HG02840 (cell line): Measurements from ENCODE around the gene BBX.
"Not testable (repeated sequence)": the region's sequence is repeated elsewhere in the genome, so short reads cannot be mapped to it uniquely, and the experiment has no call there.

ENCODE experiments used
- ATAC-seq: cut with Tn5 transposase; IDR thresholded peaks from one replicate; pipeline ENCODE4 v1.9.1; 2021; ENCODE audit warnings: mild to moderate bottlenecking, moderate library complexity, moderate number of reproducible peaks; ENCODE audit not compliant: unreplicated experiment, low FRiP score

The BBX gene

DNA sequence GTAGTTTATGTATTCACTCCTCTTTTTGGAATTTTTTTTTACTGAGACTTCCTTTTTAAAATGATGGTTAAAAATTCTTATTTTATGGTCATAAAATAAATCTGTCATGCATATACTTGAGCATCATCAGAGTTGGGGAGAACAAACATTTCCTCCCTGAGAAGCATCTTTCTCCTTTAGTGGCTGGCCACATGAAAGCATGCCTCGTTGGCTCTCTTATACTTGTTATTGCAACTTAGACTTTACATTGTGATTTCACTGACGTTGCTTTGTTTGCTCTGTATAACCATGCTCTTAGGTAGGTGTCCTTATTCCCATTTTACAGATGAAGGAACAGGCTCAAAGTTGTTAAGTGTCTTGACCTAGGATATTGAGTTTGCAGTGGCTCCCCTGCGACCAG, 18.1 kb downstream of the BBX start:
- ATAC-seq: no peak

DNA sequence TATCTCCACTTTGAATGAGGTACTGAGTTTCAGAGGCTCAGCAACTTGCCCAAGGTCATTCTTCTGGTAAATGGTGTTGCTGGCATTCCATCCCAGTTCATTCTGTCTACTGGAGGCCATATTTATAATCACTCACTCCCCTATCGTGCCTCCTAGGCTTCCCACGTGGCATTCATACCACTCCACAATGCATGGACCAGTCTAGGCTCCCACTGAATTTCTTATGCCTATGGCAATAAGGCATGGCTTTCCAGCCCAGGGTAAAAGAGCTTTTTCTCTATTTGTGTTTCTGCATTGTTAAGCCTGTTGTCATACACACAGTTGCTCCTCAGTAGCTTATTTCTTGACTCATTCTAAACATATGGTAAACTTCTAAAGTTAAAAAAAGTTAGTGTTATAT, 19.9 kb downstream of the BBX start:
- ATAC-seq: no peak

DNA sequence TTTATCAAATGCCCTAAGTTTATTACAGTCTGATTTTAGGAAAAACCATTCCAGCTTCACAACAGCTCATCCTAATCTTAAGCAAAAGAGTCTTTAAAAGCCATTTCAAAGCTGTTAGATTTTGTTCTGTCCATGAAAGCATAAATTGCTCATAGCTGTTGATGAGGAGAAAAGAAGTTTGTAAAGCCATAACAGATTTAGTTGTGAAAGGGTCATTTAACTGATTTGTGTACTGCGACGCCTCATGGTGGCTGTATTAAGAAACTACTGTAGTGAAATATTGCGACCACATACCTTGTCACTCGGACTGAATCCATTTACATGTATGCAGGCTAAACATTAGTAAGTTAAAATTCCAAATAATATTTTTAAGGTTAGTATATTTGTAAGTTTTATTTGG, 20.9 kb downstream of the BBX start:
- no peak for ATAC-seq

DNA sequence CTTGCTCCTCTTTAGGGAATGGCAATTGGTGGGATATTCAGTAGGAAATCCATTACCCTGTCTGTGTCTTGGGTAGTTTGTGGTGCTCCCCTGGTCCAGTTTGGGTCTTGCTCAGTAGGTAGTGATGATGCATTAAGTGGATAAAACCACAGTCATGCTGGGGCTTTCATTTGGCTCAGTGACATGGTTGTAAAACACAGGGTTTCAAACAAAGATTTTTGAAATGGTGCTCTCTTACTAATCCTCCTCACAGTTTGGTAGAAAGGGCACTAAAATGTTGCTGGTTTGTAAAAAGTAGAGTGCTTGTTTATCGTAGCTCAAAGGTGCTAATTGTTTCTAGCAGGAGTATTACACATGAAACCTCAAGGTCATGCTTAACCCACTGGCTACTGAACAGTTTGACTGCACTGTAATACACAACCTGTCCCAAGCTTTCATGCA, 22.9 kb downstream of the BBX start:
- no peak for ATAC-seq

DNA sequence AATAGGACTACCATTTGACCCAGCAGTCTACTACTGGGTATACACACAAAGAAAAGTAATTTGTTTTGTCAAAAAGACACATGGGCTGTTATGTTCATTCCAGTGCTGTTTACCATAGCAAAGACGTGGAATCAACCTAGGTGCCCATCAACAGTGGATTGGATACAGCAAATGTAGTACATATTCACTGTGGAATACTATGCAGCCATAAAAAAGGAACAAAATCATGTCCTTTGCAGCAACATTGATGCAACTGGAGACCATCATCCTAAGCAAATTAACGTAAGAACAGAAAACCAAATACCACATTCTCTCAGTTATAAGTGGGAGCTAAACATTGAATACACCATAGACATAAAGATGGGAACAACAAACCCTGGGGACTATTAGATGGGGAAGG, 25.8 kb downstream of the BBX start:
- ATAC-seq: no peak

DNA sequence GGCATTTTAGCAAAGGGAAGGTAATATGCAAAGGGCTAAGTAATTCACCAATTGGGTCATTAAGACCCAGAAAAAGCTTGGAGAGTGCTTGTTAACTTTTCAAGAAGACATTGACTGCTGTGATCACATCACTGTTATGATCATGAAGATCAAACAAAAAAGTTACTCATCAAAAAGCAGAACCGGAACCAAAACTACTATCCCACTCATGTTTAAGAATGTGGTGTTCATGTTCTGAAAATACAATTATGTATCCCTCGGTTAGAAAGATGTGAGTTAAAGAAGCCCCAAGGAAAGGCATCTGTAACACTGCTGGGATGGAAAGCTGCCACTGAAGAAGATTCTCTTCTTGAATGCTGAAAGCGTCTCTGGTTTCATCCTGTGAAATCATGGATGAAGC, 32.6 kb downstream of the BBX start:
- no peak for ATAC-seq

DNA sequence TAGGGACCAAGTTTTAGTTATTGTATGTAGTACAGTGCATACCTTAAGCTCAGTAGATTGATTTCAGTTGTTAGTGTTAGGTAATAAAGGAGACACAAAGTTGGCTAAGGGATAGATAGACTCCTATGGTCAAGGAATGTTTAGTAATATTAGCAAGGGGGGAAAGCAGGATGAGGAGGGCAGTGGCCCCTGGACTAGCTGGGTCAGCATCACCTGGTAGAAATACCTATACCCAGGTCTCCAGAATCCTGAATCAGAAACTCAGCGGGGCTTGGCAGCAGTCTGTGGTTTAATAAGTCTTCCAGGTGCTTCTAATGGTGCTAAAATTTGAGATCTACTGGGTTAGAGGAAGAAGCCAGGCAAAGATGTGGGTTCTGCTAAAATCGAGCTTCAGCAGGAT, 35.0 kb downstream of the BBX start:
- ATAC-seq: no peak

DNA sequence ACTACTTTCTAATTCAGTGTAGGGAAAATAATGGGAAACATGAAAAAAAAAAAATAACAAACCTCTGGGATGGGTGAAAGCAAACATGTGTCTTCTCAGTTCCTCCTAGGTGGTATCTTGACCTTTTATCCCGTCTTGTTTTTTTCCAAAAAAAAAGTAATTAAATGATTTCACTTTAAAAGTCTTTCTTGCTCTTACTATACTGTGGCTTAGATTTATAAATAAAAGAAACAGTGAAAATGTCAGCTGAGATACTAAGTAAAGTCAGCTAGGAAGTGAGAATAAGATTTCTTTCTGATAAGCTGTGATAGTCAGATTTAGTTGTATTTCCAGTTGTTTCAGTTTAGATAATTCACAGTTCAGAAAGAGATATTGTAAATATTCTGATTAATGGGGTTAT, 37.4 kb downstream of the BBX start:
- ATAC-seq: no peak

DNA sequence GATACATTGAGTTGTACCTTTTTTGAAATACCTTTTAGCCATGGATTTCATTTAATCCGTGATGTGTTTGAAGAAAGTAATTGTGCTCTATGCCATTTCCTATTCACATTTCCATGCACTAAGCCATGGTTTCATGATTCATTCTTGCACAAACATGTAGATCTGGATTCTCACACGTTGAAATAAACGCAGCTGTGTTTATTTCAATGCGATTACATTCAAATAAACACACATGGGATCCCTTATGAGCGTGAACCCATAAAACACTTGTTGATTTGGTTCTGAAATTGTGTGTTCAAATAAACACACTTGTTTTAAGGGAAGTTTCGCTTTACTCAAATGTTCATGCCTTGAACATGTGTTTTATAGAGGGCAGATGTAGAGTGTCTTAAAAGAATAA, 39.2 kb downstream of the BBX start:
- ATAC-seq: no peak

DNA sequence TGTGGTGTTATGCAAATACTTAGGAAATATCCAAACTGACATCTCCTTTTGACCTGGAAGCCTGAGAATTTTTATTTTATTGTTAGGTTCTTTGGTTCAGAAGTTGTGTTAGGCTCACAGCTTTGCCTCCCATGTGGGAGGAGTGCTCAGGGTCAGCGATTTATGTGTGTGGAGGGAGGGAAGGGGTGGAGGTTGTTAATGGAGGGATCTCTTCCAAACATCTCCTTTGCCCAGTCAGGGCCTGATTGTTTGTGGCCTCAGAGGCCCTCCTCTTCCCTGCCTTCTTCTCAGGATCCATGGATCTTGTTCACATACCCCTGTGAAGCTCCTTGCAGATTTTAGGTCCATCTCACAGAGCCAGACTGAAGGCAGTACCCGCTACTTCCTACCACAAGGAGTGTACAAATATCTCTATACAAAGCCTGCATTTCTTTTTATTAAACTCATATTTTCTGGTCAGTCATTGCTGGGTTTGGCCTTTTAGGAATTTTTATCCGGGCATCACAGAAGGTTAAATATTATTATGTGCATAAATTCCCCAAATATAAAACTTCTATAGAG, 40.3 kb downstream of the BBX start:
- no peak for ATAC-seq

DNA sequence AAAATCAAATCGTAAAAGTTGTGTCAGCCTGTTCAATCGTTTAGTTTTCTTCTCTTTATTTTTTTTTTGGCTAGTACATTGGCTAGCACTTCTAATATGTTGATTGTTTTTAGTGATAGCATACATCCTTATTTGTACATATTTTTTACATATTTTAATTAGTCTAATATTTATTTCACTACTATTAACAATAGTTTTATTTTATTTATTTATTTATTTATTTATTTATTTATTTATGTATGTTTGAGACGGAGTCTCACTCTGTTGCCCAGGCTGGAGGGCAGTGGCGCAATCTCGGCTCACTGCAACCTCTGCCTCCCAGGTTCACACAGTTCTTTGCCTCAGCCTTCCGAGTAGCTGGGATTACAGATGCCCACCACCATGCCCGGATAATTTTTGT, 42.5 kb downstream of the BBX start:
- ATAC-seq: not testable (repeated sequence)

DNA sequence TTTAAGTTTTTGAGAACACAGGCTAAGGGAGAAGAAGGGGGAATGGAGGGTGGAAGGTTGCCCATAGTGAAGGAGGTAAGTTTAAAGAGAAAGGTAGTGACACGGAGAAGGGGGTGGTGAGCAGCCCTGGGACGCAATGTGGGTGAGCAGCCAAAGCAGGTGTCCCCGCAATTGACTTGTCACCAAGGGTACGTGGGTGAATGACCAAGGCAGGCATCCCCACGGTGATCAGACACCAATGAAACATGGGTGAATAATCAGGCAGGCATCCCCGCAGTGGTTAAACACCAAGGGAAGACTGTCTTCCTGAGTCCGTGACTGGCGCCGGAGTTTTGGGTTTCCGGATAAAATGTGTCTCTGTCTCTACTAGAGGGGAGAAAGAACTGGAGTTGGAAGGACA, 48.3 kb downstream of the BBX start:
- not testable (repeated sequence) for ATAC-seq

DNA sequence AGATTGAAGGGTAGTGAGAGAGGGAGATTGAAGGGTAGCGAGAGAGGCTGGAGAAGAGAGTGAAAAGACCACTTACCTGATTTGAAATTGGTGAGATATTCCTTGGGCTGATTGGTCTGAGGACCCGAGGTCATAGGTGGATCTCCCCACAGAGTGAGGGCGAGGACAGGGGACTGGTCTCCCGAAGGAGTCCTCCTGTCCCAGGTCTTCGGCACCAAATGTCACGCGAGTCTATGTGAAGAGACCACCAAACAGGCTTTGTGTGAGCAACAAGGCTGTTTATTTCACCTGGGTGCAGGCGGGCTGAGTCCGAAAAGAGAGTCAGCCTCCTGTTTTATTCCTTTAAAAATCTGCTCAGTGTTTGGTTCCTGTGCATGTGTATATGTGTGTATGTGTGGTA, 48.7 kb downstream of the BBX start:
- ATAC-seq: not testable (repeated sequence)

DNA sequence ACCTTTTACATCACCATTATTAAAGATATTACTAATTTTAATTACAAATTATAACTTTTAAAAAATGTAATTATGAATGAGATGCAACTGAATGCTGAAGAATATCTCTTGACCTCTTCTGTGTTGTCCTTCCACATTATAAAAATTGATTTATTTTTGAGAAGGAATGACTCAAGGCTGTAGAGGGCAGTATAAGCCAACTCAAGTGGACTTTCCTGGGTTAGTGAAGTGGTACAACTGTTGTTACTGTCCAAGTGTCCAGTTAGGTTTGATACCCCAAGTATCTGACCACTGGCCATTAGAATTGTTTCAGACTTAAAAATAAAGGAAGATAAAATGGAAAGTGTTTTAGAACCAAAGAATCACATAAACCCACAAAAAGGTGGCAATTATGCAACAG, 51.9 kb downstream of the BBX start:
- ATAC-seq: no peak

DNA sequence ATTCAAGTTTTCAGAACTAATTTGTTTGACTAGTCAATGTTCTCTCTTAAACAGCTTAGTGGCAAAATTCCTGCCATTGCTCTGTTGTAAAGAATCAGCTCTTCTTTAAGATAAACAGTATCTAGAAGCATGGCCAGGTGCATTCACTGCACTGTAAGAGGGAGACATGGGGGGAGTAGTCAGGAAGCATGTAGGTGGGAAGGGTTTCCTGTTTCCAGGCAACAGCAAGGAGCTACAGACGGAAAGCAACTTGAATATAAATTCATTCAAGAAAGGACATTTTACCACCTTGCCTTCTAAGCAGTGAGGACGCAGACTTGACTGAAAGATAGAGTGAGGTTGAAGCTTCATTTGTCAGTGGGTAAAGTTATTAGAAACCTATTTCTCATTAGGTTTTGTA, 55.3 kb downstream of the BBX start:
- ATAC-seq: no peak

DNA sequence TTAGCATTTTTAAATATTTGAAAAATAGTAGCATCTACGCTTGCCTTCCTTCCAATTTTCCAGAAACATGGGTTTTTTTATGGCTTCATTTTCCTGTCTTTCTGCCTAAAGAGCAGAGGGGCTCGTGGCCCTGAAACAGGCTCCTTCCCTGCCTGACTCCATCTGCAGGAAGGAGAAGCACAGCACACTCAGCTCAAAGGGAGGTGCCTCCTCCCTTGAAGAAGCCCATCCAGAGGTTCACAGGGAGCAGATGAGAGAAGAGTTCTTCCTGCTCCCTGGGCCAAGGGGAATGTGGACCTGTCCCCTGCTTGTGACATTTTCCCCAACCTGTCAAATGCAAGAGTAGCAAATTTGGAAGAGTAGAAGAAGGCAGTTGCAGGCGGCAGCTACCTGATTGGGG, 55.8 kb downstream of the BBX start:
- ATAC-seq: no peak

DNA sequence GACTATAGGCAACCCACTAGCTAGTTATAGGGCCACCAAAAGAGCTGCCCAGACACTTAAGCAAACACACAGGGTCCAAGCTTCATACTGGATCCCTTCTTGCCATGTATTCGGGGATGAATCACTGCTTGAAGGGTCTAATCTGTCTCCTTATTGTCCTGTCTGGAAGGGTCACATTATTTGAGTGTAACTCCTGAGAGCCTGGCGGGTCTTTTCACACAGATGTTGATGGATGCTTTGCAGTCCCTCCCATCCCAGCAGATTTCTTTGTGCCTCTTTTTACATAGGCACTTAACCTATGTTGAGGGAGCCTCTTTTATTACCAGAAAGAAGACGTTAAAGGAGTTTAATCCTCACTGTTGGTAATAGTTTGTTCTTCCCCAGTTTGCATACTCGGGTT, 56.6 kb downstream of the BBX start:
- no peak for ATAC-seq

DNA sequence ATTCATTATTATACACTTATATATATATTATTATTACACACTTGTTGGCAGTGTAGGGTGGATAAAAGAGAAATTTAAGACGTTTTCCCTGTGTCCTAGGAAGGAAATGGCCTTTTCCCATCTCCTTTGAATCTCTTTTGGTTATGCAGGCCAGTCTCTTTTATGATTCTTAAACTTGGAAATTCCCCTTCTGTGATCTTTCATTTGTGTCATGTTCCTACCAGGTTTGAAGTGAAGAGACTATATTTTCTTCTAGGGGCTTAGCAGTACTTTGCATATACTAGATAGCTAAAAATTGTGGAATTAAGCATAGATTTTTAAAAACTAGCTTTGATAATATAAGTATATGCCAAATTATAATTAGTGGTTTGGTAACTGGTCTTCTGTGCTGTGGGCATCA, 58.5 kb downstream of the BBX start:
- no peak for ATAC-seq

DNA sequence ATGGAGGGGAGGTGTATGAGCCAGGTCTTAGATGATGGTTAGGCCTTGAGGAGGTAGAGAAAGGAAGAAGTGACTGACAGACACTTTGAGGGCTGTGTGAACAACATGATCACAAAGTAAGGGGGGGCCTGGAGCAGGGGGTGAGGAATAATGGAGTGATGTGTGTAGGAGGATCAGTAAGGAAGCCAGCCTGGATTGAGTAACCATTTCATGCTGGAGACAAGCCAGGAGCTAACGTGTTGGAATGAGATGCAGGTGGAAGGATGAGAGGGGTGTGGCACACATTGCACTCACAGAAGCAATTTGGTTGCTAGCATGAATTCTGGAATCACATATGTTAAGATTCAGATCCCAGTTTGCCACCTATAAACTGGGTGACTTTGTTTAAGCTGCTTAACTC, 65.5 kb downstream of the BBX start:
- no peak for ATAC-seq

DNA sequence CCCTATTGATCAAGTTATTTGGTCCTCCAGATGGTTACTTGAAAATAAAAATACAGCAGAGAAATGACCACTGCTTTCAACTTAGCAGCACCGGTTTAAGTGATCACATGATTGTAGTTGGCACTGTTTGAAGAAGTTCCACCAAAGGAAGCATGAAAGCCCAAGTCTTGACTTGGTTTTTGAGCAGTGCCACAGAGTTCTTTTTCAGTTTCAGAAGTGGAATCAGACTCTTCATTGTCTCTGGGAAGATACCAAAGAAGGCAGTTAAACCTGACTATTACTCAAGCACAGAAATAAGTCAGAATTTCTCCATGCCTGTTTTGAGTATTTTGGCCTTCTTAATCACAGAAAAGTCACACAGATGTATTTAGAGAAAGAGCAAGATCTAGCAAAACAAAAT, 66.7 kb downstream of the BBX start:
- no peak for ATAC-seq

DNA sequence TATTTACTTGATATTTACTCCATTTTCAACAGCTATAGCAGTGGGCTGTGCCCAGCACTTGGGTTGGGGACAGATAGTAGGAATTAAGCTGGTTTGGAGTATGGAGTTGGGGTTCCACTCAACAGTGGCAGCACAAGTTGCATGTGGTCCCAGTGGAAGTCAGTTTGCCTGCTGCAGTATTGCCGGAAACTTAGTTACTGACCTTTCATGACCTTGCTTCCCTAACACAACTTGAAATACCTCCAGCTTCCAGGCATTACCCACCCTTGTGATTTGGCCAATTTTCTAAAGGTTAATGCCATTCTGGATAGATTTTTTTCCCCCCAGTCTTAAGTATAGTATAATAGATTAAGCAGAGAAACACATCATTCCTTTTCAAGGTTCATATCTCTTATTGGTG, 68.0 kb downstream of the BBX start:
- no peak for ATAC-seq

DNA sequence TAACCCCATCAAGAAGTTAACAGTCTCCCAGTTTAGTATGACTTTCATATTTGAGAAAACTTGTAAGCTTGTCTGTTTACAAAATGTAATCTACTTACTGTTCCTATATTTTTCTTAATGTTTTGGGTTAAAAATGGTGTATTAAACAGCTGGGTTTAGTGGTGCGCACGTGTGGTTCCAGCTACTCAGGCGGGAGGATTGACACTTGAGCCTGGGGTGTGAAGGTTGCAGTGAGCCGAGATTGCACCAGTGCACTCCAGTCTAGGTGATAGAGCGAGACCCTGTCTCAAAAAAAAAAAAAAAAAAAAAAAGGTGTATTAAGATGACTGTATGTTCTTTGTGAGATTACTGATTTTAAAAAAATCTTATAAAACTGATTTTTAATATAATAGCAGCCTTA, 69.3 kb downstream of the BBX start:
- ATAC-seq: no peak

DNA sequence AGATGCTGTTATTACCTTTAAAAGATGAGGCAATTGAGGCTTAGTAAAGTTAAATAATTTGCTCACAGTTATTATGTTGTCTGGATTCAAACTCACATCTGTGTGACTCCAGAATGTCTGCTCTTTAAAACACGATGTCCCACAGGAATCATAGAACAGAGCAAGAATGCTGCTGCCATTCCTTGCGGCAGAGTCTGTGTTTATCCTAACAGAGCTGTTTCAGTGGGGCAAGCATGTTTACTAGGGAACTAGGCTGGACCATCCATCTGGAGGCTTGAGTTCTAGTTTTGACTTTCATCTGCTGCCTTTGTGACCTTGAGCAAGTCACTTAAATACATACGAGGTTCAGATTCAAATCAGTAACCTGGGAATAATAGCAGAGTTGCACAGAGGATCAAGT, 72.1 kb downstream of the BBX start:
- ATAC-seq: no peak
